GM19468 (cell line): ENCODE results near the gene MBD3.

Experiments
- ATAC-seq: cut with Tn5 transposase; IDR thresholded peaks from one replicate; pipeline ENCODE4 v1.9.1; 2021; ENCODE audit warnings: mild to moderate bottlenecking, moderate library complexity, moderate number of reproducible peaks; ENCODE audit not compliant: unreplicated experiment; ENCODE audit errors: extremely low read depth

MBD3 gene

GRCh38 chr19:1602091-1602707 lies 9.5 kb upstream of the MBD3 start:
- no peak for ATAC-seq

GRCh38 chr19:1601613-1602064 lies 9.0 kb upstream of the MBD3 start:
- ATAC-seq = no peak

GRCh38 chr19:1599460-1599846 lies 6.8 kb upstream of the MBD3 start:
- no peak for ATAC-seq

- ATAC-seq = no peak
Observed at GRCh38 chr19:1598777-1599459, 6.3 kb upstream of the MBD3 start.

- no peak for ATAC-seq
Observed at GRCh38 chr19:1593501-1593772, 772 bp upstream of the MBD3 start.

GRCh38 chr19:1592024-1592754 lies 476 bp downstream of the MBD3 start:
- peak; percentile 25 for ATAC-seq

- ATAC-seq = no peak
Observed at GRCh38 chr19:1591421-1592023, 1.1 kb downstream of the MBD3 start.

- no peak for ATAC-seq
Observed at GRCh38 chr19:1590641-1591397, 1.8 kb downstream of the MBD3 start.

GRCh38 chr19:1587872-1588271 lies 4.8 kb downstream of the MBD3 start:
- no peak for ATAC-seq

- no peak for ATAC-seq
Observed at GRCh38 chr19:1585243-1585580, 7.5 kb downstream of the MBD3 start.

GRCh38 chr19:1584500-1585242 lies 8.0 kb downstream of the MBD3 start:
- no peak for ATAC-seq

GRCh38 chr19:1582201-1582600 lies 10.5 kb downstream of the MBD3 start:
- no peak for ATAC-seq

- ATAC-seq = no peak
Observed at GRCh38 chr19:1580957-1581356, 11.7 kb downstream of the MBD3 start.

- ATAC-seq = no peak
Observed at GRCh38 chr19:1580382-1580781, 12.3 kb downstream of the MBD3 start.

GRCh38 chr19:1579222-1579621 lies 13.4 kb downstream of the MBD3 start:
- no peak for ATAC-seq

- ATAC-seq = no peak
Observed at GRCh38 chr19:1577929-1578618, 14.6 kb downstream of the MBD3 start.

- no peak for ATAC-seq
Observed at GRCh38 chr19:1577090-1577928, 15.4 kb downstream of the MBD3 start.

GRCh38 chr19:1576242-1577089 lies 16.2 kb downstream of the MBD3 start:
- no peak for ATAC-seq
